ENCODE measurements around the gene SMU1.
"Not testable (repeated sequence)": the region's sequence is repeated elsewhere in the genome, so short reads cannot be mapped to it uniquely, and the experiment has no call there.

Gene SMU1

DNA sequence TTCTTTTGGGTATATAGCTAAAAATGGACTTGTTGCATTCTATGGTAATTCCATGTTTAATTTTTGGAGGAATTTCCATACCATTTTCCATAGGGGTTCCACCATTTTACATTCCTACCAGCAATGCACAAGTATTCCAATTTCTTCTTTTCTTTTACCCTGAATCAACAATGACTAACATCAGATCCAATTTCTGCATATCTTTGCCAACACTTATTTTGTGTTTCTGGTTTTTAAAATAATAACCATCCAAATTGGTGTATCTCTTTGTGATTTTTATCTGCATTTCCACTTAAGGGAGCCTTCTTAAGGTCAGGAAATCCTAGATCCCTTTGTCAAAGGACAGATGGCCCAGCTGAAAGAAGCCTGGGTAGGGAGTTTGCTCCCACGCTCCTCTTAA is 29.5 kb upstream of the SMU1 start:
- Histone ChIP-seq H3K27me3 (replicated peaks; ENCODE audit: control insufficient read depth, insufficient read depth, low read length, poor library complexity, severe bottlenecking) (no peaks in the 10 kb centered on the region), H3K27ac (ENCODE audit: insufficient read depth, low read length, poor library complexity, severe bottlenecking) (no peak overlapping the region), H3K36me3 (ENCODE audit: control insufficient read depth, insufficient read depth, low read length) (no peaks in the 10 kb centered on the region), H3K9me3 (ENCODE audit: control insufficient read depth, low read length) (no peaks in the 10 kb centered on the region), H3K4me1 (ENCODE audit: control insufficient read depth, insufficient read depth, low read length, poor library complexity, severe bottlenecking) (no peaks in the 10 kb centered on the region), H3K4me3 (ENCODE audit: insufficient read depth, low read depth, low read length, poor library complexity, severe bottlenecking) (no peak overlapping the region)
- DNase-seq, result no peak

DNA sequence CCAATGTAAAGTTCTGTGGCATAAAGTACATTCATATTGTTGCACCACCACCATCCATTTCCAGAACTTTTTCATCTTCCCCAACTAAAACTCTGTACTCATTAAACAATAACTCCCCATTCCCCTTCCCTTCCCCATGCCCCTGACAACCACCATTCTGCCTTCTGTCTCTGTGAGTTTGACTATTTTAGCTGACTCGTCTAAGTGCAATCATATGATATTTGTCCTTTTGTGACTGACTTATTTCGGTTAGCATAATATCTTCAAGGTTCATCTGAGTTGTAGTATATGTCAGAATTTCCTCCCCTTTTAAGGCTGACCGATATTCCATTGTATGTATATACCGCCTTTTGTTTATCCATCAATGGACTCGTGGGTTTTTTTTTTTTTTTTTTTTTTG is 29.0 kb upstream of the SMU1 start:
- Histone ChIP-seq H3K36me3 (ENCODE audit: control insufficient read depth, insufficient read depth, low read length) (no peaks in the 10 kb centered on the region), H3K27ac (ENCODE audit: insufficient read depth, low read length, poor library complexity, severe bottlenecking) (no peak overlapping the region), H3K4me1 (ENCODE audit: control insufficient read depth, insufficient read depth, low read length, poor library complexity, severe bottlenecking) (no peaks in the 10 kb centered on the region), H3K9me3 (ENCODE audit: control insufficient read depth, low read length) (no peaks in the 10 kb centered on the region), H3K4me3 (ENCODE audit: insufficient read depth, low read depth, low read length, poor library complexity, severe bottlenecking) (no peak overlapping the region), H3K27me3 (replicated peaks; ENCODE audit: control insufficient read depth, insufficient read depth, low read length, poor library complexity, severe bottlenecking) (no peaks in the 10 kb centered on the region)
- DNase-seq, result no peak

DNA sequence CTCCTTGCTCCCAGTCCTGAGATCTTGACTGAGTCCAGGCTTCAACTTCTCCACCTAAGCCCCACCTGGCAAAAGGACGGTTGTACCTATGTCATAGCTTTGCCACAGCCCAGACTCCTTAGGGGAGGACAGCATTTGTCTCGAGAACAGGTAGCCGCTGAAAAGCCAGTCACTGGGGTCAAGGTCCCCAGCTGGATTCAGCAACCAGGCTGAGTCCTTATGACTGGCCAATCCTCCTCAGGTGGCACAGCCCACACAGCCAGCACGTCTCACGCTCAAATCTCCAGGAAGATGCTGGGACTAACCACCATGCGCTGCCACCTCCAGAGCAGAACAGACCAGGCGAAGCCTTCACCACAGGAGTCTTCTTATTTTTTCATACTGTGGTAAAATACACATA is 27.9 kb upstream of the SMU1 start:
- H3K4me1 ChIP-seq (ENCODE audit: control insufficient read depth, insufficient read depth, low read length, poor library complexity, severe bottlenecking), result no peaks in the 10 kb centered on the region
- H3K36me3 ChIP-seq (ENCODE audit: control insufficient read depth, insufficient read depth, low read length), result no peaks in the 10 kb centered on the region
- no peaks in the 10 kb centered on the region for H3K27me3 ChIP-seq (replicated peaks; ENCODE audit: control insufficient read depth, insufficient read depth, low read length, poor library complexity, severe bottlenecking)
- DNase-seq, result no peak
- H3K9me3 ChIP-seq (ENCODE audit: control insufficient read depth, low read length), result no peaks in the 10 kb centered on the region
- H3K4me3 ChIP-seq (ENCODE audit: insufficient read depth, low read depth, low read length, poor library complexity, severe bottlenecking), result no peak overlapping the region
- no peak overlapping the region for H3K27ac ChIP-seq (ENCODE audit: insufficient read depth, low read length, poor library complexity, severe bottlenecking)

DNA sequence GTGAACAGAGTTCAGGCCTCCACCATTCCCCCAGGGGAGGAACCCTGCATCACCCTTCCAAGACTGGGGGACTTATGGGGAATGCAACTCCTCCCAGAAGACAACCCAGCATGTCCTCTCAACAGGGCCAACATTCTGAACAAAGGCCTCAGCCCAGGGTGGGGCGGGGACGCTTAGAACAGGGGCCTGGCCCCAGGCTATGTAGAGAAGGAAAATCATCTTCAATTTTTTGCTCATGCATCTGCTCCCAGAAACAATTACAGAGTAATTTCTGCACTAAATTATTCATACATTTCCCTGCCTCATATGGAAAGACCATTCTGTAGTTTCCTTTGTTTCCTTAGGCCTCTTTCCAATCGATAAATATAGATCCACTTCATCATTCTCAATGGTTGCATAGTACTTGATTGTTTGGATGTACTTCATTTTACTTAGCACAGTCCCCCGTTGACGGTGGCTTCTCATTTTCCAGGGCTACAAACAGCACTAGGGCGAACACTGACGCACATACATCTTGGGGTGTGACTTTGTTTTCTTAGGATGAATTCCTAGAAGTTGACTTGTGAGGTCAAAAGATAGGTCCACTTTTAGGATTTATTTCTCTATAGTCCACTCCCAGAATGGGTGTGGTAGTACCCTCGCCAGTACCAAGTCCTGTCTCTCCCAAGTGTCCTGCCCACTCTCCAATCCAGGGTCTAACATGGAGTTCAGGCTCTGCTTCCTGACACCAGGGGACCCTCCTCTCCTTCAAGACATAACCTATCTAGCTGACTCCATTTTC is 27.2 kb upstream of the SMU1 start:
- no peaks in the 10 kb centered on the region for H3K36me3 ChIP-seq (ENCODE audit: control insufficient read depth, insufficient read depth, low read length)
- no peaks in the 10 kb centered on the region for H3K4me1 ChIP-seq (ENCODE audit: control insufficient read depth, insufficient read depth, low read length, poor library complexity, severe bottlenecking)
- no peaks in the 10 kb centered on the region for H3K27me3 ChIP-seq (replicated peaks; ENCODE audit: control insufficient read depth, insufficient read depth, low read length, poor library complexity, severe bottlenecking)
- H3K9me3 ChIP-seq (ENCODE audit: control insufficient read depth, low read length), result no peaks in the 10 kb centered on the region
- no peak overlapping the region for H3K27ac ChIP-seq (ENCODE audit: insufficient read depth, low read length, poor library complexity, severe bottlenecking)
- no peak for DNase-seq
- no peak overlapping the region for H3K4me3 ChIP-seq (ENCODE audit: insufficient read depth, low read depth, low read length, poor library complexity, severe bottlenecking)

DNA sequence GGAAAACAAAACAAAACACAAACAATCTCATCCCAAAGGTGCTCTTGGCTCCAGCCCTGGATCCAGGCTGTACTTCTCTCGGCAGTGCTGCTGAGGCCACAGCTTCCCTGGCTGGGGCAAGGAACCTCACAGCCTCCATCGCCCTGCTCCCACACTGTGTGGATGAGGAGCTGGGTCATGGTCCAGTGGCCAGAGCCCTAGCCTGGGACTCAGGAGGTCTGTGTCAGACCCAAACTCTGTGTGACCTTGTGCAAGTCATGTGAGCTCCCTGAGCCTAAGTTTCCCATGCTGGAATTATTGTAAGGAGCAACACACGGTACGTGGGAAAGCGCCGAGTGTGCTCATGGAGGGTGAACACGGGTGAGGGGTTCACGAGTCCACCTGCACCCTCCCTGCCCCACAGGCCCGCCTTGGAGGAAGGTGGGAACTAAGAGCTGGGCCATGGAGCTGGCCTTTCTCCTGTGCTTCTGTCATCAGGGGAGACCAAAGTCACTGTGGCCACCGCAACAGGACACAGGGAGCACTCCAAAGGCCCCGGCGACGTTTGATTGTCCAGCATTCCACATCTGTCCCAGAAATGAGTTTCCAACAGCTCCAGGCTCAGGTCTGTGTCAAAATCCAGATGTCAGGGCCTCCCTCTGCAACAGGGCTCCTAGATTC is 26.2 kb upstream of the SMU1 start:
- Histone ChIP-seq H3K4me3 (ENCODE audit: insufficient read depth, low read depth, low read length, poor library complexity, severe bottlenecking) (no peak overlapping the region), H3K4me1 (ENCODE audit: control insufficient read depth, insufficient read depth, low read length, poor library complexity, severe bottlenecking) (no peaks in the 10 kb centered on the region), H3K9me3 (ENCODE audit: control insufficient read depth, low read length) (no peaks in the 10 kb centered on the region), H3K36me3 (ENCODE audit: control insufficient read depth, insufficient read depth, low read length) (no peaks in the 10 kb centered on the region), H3K27ac (ENCODE audit: insufficient read depth, low read length, poor library complexity, severe bottlenecking) (no peak overlapping the region), H3K27me3 (replicated peaks; ENCODE audit: control insufficient read depth, insufficient read depth, low read length, poor library complexity, severe bottlenecking) (no peaks in the 10 kb centered on the region)
- DNase-seq, result no peak

DNA sequence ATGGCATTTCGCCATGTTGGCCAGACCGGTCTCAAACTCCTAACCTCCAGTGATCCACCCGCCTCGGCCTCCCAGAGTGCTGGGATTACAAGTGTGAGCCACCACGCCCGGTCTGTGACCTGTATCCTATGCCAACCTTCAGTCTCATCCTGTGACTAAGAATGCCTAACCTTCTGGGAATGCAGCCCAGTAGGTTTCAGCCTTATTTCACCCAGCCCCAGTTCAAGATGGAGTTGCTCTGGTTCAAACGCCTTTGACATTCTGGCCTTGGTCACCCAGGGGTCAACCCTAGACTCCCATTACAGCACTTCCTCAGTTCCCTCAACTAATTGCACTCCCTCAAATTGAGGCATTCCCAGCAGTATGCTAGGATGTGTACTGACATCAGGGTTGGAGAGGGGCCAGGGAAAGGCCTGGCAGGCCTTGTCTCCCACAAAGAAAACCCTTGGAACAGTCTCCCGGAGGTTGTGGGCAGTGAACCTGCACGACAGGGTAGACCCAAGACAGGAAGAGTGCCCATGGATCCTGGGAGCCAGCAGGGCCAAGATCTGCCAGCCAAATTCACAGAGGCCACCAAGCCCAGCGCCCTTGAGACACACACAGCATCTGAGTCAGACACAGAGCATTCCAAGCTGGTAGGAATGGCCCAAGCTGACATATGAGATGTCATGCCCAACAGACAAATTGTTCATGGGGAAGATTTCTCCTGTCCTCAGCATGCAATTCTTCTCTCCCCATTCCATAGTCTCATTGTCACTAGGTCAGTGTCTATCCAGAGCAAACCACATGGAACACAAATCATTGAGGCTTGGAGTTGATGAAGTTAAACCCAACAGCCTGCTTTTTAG is 24.9 kb upstream of the SMU1 start:
- no peaks in the 10 kb centered on the region for H3K4me1 ChIP-seq (ENCODE audit: control insufficient read depth, insufficient read depth, low read length, poor library complexity, severe bottlenecking)
- no peaks in the 10 kb centered on the region for H3K36me3 ChIP-seq (ENCODE audit: control insufficient read depth, insufficient read depth, low read length)
- no peaks in the 10 kb centered on the region for H3K27me3 ChIP-seq (replicated peaks; ENCODE audit: control insufficient read depth, insufficient read depth, low read length, poor library complexity, severe bottlenecking)
- no peaks in the 10 kb centered on the region for H3K9me3 ChIP-seq (ENCODE audit: control insufficient read depth, low read length)
- no peak overlapping the region for H3K4me3 ChIP-seq (ENCODE audit: insufficient read depth, low read depth, low read length, poor library complexity, severe bottlenecking)
- no peak overlapping the region for H3K27ac ChIP-seq (ENCODE audit: insufficient read depth, low read length, poor library complexity, severe bottlenecking)
- DNase-seq, result no peak

DNA sequence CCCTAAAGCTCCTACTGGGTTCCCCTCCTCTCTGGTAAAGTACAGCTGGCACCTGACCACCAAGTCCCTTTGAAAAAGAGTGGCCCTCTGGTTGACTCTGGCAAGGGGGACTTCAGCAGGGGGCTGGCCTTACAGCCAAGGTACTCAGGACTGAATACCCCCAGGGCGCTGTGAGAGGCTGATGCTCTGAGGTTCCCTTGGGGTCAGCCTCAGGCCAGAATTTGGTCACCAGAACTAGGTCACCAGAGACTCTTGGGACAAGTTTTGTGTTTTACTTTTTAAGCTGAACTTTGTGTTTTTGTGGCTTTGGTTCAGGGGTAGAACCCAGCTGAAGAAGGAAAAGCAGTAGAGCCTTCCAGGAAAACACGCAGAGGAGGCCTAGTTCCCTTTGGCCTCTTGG is 23.3 kb upstream of the SMU1 start:
- no peaks in the 10 kb centered on the region for H3K36me3 ChIP-seq (ENCODE audit: control insufficient read depth, insufficient read depth, low read length)
- H3K27me3 ChIP-seq (replicated peaks; ENCODE audit: control insufficient read depth, insufficient read depth, low read length, poor library complexity, severe bottlenecking), result no peaks in the 10 kb centered on the region
- H3K4me1 ChIP-seq (ENCODE audit: control insufficient read depth, insufficient read depth, low read length, poor library complexity, severe bottlenecking), result no peaks in the 10 kb centered on the region

DNA sequence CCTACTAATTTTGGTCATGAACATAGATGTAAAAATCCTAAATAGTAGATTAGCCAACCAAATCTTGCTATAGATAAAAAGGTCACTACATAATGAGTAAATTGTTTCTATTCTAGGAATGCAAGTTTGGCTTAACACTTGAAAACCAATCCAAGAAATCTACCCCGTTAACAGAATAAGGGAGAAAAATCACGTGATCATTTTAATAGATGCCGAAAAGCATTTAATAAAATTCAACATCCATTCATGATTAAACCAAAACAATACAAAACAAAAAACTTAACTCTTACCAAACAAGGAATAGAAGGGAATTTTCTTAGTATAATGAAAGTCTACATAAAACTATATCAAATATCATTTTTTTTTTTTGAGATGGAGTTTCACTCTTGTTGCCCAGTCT is 20.7 kb upstream of the SMU1 start:
- Histone ChIP-seq H3K27me3 (replicated peaks; ENCODE audit: control insufficient read depth, insufficient read depth, low read length, poor library complexity, severe bottlenecking) (no peaks in the 10 kb centered on the region), H3K36me3 (ENCODE audit: control insufficient read depth, insufficient read depth, low read length) (no peaks in the 10 kb centered on the region), H3K9me3 (ENCODE audit: control insufficient read depth, low read length) (no peaks in the 10 kb centered on the region), H3K4me1 (ENCODE audit: control insufficient read depth, insufficient read depth, low read length, poor library complexity, severe bottlenecking) (no peaks in the 10 kb centered on the region), H3K27ac (ENCODE audit: insufficient read depth, low read length, poor library complexity, severe bottlenecking) (no peak overlapping the region), H3K4me3 (ENCODE audit: insufficient read depth, low read depth, low read length, poor library complexity, severe bottlenecking) (no peak overlapping the region)
- DNase-seq, result no peak

More for the DNA sequence above, 23.3 kb upstream of the SMU1 start:
- Histone ChIP-seq H3K9me3 (ENCODE audit: control insufficient read depth, low read length) (no peaks in the 10 kb centered on the region), H3K4me3 (ENCODE audit: insufficient read depth, low read depth, low read length, poor library complexity, severe bottlenecking) (no peak overlapping the region), H3K27ac (ENCODE audit: insufficient read depth, low read length, poor library complexity, severe bottlenecking) (no peak overlapping the region)
- DNase-seq, result no peak

DNA sequence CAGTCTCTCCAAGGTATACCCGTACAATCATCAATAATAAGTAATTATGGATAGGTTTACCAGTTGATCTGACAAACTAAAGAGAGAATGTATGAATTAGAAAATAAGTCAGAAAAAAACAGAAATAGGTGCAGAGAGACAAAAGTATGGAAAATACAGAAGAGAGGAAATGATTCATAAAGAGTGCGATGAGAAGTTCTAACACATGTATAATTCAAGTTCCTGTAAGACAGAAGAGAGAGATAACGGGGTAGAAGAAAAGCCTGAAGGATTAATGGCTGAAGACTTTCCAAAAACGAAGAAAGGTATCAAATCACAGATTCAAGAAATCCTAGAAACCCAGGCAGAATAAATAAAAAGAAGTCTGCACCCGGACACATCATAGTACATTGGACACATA is 16.2 kb upstream of the SMU1 start:
- no peaks in the 10 kb centered on the region for H3K9me3 ChIP-seq (ENCODE audit: control insufficient read depth, low read length)
- no peak for DNase-seq
- no peaks in the 10 kb centered on the region for H3K36me3 ChIP-seq (ENCODE audit: control insufficient read depth, insufficient read depth, low read length)
- H3K27me3 ChIP-seq (replicated peaks; ENCODE audit: control insufficient read depth, insufficient read depth, low read length, poor library complexity, severe bottlenecking), result no peaks in the 10 kb centered on the region
- H3K4me3 ChIP-seq (ENCODE audit: insufficient read depth, low read depth, low read length, poor library complexity, severe bottlenecking), result no peak overlapping the region
- H3K27ac ChIP-seq (ENCODE audit: insufficient read depth, low read length, poor library complexity, severe bottlenecking), result no peak overlapping the region
- no peaks in the 10 kb centered on the region for H3K4me1 ChIP-seq (ENCODE audit: control insufficient read depth, insufficient read depth, low read length, poor library complexity, severe bottlenecking)

DNA sequence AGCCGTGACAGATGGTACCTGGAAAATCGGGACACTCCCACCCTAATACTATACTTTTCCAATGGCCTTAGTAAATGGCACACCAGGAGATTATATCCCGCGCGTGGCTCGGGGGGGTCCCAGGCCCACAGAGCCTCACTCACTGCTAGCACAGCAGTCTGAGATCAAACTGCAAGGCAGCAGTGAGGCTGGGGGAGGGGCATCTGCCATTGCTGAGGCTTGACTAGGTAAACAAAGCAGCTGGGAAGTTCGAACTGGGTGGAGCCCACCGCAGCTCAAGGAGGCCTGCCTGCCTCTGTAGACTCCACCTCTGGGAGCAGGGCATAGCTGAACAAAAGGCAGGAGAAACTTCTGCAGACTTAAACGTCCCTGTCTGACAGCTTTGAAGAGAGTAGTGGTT is 9.2 kb upstream of the SMU1 start:
- not testable (repeated sequence) for H3K4me3 ChIP-seq (ENCODE audit: insufficient read depth, low read depth, low read length, poor library complexity, severe bottlenecking); H3K27ac ChIP-seq (ENCODE audit: insufficient read depth, low read length, poor library complexity, severe bottlenecking); H3K9me3 ChIP-seq (ENCODE audit: control insufficient read depth, low read length); H3K36me3 ChIP-seq (ENCODE audit: control insufficient read depth, insufficient read depth, low read length); H3K27me3 ChIP-seq (replicated peaks; ENCODE audit: control insufficient read depth, insufficient read depth, low read length, poor library complexity, severe bottlenecking); DNase-seq
- peaks cover 22% of the 10 kb centered on the region for H3K4me1 ChIP-seq (ENCODE audit: control insufficient read depth, insufficient read depth, low read length, poor library complexity, severe bottlenecking)

All from effector memory CD4-positive, alpha-beta T cell (primary cell).